OCI-LY7 (cell line): Measurements from ENCODE around the gene KRT73.

Experiments
- EZH2phosphoT487 ChIP-seq: fragments of 200-600 bp; sonication (generic); IDR thresholded peaks from 2 replicates; pipeline ENCODE4 v1.6.1; 2018; ENCODE audit warnings: low read depth, borderline replicate concordance, mild to moderate bottlenecking, mixed run types, antibody characterized with exemption, low read length, moderate library complexity, mixed read lengths
- TF ChIP-seq, protein P1 (sequence below): fragments of 200-600 bp; sonication (generic); conservative IDR thresholded peaks from 2 replicates; pipeline ENCODE4 v1.5.1; 2014; ENCODE audit warnings: mild to moderate bottlenecking, antibody characterized with exemption, low read length, moderate library complexity, mixed read lengths

DNA sequence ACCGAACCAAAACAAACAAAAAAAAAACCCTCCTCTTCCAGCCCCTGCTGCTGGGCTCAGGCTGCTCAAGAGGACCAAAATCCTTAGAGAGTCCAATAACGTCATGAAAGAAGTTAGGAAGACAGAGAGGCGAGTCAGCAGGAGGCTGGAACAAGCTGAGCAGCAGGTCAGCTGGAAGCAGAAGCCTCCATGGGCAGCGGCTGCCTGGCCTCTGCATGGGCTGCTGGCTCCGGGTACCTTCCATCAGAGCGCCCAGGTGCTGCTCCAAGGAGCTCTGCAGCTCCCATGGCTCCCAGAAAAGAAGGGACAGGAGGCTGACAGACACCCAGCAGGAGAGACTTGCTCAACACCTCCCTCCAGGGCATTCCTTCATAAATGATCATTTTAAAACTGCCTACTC lies 36.9 kb upstream of the KRT73 start:
- TF ChIP-seq, protein P1, sequence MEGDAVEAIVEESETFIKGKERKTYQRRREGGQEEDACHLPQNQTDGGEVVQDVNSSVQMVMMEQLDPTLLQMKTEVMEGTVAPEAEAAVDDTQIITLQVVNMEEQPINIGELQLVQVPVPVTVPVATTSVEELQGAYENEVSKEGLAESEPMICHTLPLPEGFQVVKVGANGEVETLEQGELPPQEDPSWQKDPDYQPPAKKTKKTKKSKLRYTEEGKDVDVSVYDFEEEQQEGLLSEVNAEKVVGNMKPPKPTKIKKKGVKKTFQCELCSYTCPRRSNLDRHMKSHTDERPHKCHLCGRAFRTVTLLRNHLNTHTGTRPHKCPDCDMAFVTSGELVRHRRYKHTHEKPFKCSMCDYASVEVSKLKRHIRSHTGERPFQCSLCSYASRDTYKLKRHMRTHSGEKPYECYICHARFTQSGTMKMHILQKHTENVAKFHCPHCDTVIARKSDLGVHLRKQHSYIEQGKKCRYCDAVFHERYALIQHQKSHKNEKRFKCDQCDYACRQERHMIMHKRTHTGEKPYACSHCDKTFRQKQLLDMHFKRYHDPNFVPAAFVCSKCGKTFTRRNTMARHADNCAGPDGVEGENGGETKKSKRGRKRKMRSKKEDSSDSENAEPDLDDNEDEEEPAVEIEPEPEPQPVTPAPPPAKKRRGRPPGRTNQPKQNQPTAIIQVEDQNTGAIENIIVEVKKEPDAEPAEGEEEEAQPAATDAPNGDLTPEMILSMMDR, result no peak
- TF ChIP-seq EZH2phosphoT487, result no peak
